ENCODE measurements around the gene BMP7.

The BMP7 gene

DNA sequence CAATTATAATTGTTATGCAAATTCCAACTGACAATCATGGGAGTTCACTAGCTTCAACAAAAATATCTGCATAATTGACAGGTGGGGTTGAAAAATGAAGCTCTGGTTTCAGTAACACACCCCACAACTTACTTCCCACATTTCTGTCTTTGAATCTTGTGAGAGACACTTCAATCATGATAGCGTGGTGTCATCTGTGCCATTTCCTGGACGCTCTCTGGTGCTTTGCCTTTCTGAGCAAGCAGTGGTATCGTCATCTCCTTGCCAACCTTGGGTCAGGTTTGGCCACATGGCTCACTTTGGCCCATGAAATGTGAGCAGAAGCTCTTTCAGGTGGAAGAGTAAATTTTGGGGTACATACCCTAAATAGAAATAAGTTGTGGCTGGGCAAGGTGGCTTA is 10.2 kb downstream of the BMP7 start:
- peaks cover 52% of the 10 kb centered on the region for H3K4me1 ChIP-seq (ENCODE audit: insufficient read depth, low read length)
- H3K36me3 ChIP-seq (ENCODE audit: insufficient read depth, low read length): no peaks in the 10 kb centered on the region
- no peaks in the 10 kb centered on the region for H3K9me3 ChIP-seq (ENCODE audit: control insufficient read depth, insufficient read depth, low read length)
- no peak overlapping the region for H3K9ac ChIP-seq (ENCODE audit: low read depth, low read length)

- Histone ChIP-seq H3K4me1 (ENCODE audit: insufficient read depth, low read length) (peaks cover 56% of the 10 kb centered on the region), H3K36me3 (ENCODE audit: insufficient read depth, low read length) (no peaks in the 10 kb centered on the region)
These were observed 11.3 kb downstream of the BMP7 start for GRCh38 chr20:57255183-57255582.

DNA sequence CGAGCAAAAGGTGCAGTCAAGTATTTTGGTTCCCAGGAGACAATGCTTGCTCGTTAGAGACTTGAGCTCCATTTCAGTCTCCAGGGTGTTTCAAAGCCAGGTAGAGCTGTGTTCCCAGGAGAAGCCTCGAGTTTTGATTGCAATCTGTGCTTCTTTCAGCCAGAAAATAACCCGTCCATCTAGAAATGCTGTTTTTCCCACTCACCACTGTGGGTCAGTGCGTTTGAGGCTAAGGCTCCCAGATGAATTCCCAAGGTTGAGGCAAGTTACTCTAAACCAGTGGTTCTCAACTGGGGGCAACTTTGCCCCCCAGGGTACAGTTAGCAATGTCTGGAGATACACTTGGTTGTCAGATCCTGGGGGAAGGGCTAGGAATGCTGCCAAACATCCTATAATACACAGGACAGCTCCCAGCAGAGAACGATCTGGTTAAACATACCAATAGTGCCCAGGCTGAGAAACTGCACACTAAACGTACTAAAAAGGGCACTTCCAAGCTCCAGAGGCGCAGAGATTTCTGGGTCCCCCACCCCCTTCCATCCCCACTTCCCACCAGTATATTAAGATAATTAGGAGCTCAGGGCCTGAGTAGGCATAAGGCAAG is 13.8 kb downstream of the BMP7 start:
- Histone ChIP-seq H3K36me3 (ENCODE audit: insufficient read depth, low read length) (no peaks in the 10 kb centered on the region), H3K9ac (ENCODE audit: low read depth, low read length) (no peak overlapping the region), H3K9me3 (ENCODE audit: control insufficient read depth, insufficient read depth, low read length) (no peaks in the 10 kb centered on the region), H3K4me1 (ENCODE audit: insufficient read depth, low read length) (peaks cover 33% of the 10 kb centered on the region)

More at GRCh38 chr20:57255183-57255582, 11.3 kb downstream of the BMP7 start:
- Histone ChIP-seq H3K9ac (ENCODE audit: low read depth, low read length) (no peak overlapping the region), H3K9me3 (ENCODE audit: control insufficient read depth, insufficient read depth, low read length) (no peaks in the 10 kb centered on the region)

DNA sequence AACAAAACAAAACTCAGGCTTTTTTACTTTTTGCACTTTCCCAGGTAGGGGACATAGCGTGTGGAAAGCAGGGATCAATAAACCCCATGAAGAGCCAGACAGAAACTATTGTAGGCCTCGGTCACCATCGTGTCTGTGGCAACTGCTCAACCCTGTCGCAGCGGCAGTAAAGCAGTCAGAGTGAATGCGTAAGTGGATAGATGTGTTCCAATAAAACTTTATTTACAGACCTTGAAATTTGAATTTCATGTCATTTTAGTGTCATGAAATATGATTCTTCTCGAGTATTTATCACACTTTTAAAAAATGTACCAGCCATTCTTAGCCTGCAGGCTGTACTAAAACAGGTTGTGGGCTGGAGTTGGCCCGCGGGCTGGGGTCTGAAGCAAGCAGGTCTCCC is 14.5 kb downstream of the BMP7 start:
- H3K9ac ChIP-seq (ENCODE audit: low read depth, low read length): no peak overlapping the region
- H3K36me3 ChIP-seq (ENCODE audit: insufficient read depth, low read length): no peaks in the 10 kb centered on the region
- peaks cover 30% of the 10 kb centered on the region for H3K4me1 ChIP-seq (ENCODE audit: insufficient read depth, low read length)
- H3K9me3 ChIP-seq (ENCODE audit: control insufficient read depth, insufficient read depth, low read length): no peaks in the 10 kb centered on the region

DNA sequence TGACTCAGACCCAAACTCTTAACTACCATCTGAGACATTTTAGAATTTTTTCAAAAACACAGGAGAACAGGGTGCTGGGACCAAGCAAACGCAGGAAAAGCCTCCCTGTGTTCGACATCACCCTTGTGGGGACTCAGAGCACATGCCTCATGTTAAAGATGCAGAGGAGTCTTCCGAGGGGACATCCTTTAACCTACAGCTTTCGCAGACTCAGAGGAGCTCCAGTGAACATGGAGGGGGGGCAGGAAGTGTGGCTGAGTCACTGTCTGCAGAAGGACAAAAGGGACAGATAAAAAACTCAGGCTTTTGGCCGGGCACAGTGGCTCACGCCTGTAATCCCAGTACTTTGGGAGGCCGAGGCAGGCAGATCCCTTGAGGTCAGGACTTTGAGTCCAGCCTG is 15.1 kb downstream of the BMP7 start:
- H3K9ac ChIP-seq (ENCODE audit: low read depth, low read length): no peak overlapping the region; the same call in 1 of the 2 replicates

DNA sequence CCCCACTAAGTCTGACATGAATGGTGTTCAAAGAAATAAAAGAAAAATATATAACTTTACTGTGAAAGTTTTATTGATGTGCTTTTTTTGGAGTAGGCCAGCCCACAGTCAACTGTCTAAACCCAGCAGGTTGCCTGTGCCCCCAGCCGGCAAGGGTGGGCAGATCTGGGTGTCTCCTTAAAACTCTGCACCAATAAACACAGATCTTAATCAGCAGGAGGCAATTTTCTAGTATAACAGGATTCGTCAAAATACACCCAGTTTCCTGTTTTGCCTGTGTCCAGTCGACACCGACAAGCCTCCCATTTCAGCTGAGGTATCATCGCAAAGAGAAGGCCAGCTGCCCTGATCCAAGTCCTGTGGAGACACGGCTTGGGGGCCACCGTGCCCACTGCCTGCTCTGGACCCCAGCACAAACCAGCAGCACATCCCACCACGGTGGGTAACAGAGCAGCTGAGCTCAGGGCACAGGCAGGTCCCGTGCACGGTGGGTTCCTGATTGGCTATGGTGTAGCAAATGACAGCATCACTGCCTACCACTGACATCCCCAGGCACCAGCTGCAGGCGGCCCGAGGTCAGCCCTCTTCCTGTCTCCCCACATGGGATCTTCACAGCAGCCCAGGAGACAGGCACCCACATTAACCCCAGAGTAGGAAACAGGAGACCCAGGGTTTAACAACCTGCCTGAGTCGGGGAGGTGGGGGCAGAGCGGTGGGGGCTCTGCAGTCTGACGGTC is 15.7 kb downstream of the BMP7 start:
- no peak overlapping the region; the same call in 1 of the 2 replicates for H3K9ac ChIP-seq (ENCODE audit: low read depth, low read length)
- H3K4me1 ChIP-seq (ENCODE audit: insufficient read depth, low read length): peaks cover 26% of the 10 kb centered on the region
- no peaks in the 10 kb centered on the region for H3K9me3 ChIP-seq (ENCODE audit: control insufficient read depth, insufficient read depth, low read length)
- H3K36me3 ChIP-seq (ENCODE audit: insufficient read depth, low read length): no peaks in the 10 kb centered on the region

More for the DNA sequence above, 15.1 kb downstream of the BMP7 start:
- Histone ChIP-seq H3K36me3 (ENCODE audit: insufficient read depth, low read length) (no peaks in the 10 kb centered on the region), H3K4me1 (ENCODE audit: insufficient read depth, low read length) (peaks cover 30% of the 10 kb centered on the region), H3K9me3 (ENCODE audit: control insufficient read depth, insufficient read depth, low read length) (no peaks in the 10 kb centered on the region)

DNA sequence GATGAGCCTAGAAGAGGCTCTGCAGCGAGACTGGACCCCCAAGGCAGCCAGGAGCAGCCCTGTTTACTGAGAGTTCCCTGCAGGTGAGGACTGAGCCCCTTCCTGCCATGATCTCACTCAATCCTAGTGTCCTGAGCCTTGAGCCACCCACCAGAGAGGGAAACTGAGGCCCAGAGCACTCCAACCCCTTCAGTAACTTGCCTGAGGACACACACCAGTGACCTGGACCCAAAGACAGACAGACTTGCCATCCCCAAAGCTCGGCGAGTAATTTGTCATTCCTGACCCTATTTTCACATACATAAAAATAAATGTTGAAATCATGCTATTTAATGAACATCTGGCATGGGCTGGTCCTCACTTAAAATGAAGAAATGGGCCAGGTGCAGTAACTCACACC is 16.7 kb downstream of the BMP7 start:
- Histone ChIP-seq H3K9ac (ENCODE audit: low read depth, low read length) (no peak overlapping the region), H3K36me3 (ENCODE audit: insufficient read depth, low read length) (no peaks in the 10 kb centered on the region), H3K9me3 (ENCODE audit: control insufficient read depth, insufficient read depth, low read length) (no peaks in the 10 kb centered on the region), H3K4me1 (ENCODE audit: insufficient read depth, low read length) (peaks cover 28% of the 10 kb centered on the region)

DNA sequence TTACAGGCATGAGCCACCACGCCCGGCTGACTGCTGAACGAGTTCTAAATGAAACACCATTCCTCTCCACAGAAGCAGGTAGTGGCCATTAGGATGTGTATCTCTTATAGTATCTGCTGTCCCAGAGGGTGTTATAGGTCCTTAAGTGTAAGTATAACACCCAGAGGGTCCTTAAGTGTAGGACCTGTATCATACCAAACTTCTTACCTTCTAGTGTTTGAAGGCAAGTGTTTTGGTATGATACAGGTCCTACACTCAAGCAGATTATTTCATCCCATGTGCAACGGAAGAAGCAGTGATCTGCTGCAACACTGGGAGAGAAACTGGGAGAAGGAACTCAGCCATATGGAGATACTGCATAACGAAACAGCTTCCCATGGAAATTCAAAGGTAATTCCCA is 17.4 kb downstream of the BMP7 start:
- H3K9ac ChIP-seq (ENCODE audit: low read depth, low read length): no peak overlapping the region
- H3K36me3 ChIP-seq (ENCODE audit: insufficient read depth, low read length): no peaks in the 10 kb centered on the region
- peaks cover 32% of the 10 kb centered on the region for H3K4me1 ChIP-seq (ENCODE audit: insufficient read depth, low read length)
- no peaks in the 10 kb centered on the region for H3K9me3 ChIP-seq (ENCODE audit: control insufficient read depth, insufficient read depth, low read length)

DNA sequence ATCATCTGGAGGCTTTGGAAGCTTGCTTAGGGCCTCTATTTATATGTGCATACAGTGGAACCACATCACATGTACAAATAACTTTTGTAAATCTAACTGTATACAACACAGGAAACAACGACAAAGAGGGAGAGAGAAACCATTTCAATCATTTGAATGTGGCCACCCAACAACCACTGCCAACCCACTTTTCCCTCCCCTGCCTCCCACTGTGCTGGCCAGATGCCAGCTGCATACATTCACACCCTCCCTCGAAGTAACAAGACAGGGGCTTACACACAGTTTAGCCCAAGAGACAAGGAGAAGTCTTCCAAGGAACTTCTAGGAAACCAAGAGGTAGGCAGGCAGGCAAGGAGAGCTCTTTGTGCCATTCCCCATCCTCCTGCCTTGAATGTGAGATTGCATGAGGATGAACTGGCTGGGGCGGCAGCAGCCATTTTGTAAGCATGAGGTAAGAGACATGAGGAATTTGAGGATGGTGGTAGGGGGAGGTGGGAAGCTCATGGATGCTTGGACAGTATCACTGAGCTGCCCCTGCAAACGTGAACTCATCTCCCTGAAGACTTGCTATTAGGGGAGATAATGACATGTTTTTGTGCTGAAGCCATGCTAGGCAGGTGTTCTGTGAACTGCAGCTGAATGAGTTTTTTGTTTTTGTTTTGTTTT is 18.2 kb downstream of the BMP7 start:
- no peaks in the 10 kb centered on the region for H3K9me3 ChIP-seq (ENCODE audit: control insufficient read depth, insufficient read depth, low read length)
- H3K36me3 ChIP-seq (ENCODE audit: insufficient read depth, low read length): no peaks in the 10 kb centered on the region
- peaks cover 36% of the 10 kb centered on the region for H3K4me1 ChIP-seq (ENCODE audit: insufficient read depth, low read length)
- H3K9ac ChIP-seq (ENCODE audit: low read depth, low read length): no peak overlapping the region

DNA sequence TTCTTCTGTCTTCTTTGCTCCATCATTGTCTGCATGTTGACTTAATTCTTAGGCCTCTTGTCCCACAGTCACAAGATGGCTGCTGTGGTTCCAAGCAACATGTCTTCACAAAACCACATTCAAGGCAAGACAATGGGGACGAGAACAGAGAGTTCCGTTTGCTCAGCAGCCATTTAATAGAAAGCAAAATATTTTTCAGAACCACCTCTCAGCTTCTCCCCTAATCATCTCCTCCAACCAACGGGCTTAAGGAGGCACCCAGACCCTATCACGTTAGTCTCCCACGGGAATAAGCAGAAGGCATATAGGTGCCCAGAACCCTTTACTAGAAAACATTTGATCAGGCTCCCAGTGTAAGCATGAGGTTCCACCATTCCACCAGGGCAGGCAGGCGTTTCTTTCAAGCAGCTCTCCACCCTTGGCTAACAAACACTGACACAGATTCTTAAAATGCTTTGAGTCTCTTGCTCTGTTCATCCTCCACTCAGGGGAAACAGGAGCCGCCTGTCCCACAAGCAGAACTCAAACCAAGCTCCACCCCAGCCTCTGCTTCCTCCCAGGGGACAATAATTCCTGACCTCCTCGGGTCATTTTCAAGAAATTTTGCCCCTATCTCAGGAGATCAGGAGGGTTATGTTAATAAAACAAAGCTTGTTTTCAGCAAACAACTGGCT is 19.0 kb downstream of the BMP7 start:
- H3K36me3 ChIP-seq (ENCODE audit: insufficient read depth, low read length): no peaks in the 10 kb centered on the region
- no peak overlapping the region for H3K9ac ChIP-seq (ENCODE audit: low read depth, low read length)
- peaks cover 31% of the 10 kb centered on the region for H3K4me1 ChIP-seq (ENCODE audit: insufficient read depth, low read length)
- H3K9me3 ChIP-seq (ENCODE audit: control insufficient read depth, insufficient read depth, low read length): no peaks in the 10 kb centered on the region

DNA sequence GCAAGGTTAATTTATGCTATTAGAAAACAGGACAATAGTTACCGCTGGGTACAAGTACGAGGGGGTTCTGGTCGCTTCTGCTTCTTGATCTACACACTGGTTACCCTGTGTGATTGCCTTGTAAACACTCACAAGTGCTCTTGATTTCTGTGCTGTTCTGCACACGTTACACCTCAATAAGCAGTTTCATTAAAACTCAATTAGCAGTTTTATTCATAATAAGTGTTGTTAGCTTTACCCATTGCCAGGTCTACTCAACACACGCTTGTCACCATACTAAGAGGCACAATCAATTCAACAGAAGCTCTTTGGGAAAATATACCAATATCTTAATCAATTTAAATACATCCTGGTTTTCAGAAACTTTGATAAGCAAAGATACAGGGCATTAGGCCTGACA is 20.4 kb downstream of the BMP7 start:
- Histone ChIP-seq H3K9ac (ENCODE audit: low read depth, low read length) (no peak overlapping the region), H3K4me1 (ENCODE audit: insufficient read depth, low read length) (peaks cover 17% of the 10 kb centered on the region), H3K9me3 (ENCODE audit: control insufficient read depth, insufficient read depth, low read length) (no peaks in the 10 kb centered on the region), H3K36me3 (ENCODE audit: insufficient read depth, low read length) (no peaks in the 10 kb centered on the region)

- Histone ChIP-seq H3K4me1 (ENCODE audit: insufficient read depth, low read length) (peaks cover 12% of the 10 kb centered on the region), H3K9me3 (ENCODE audit: control insufficient read depth, insufficient read depth, low read length) (no peaks in the 10 kb centered on the region), H3K36me3 (ENCODE audit: insufficient read depth, low read length) (no peaks in the 10 kb centered on the region), H3K9ac (ENCODE audit: low read depth, low read length) (no peak overlapping the region)
These were observed 21.7 kb downstream of the BMP7 start for GRCh38 chr20:57244627-57245214.

GRCh38 chr20:57244221-57244585 is 22.2 kb downstream of the BMP7 start:
- Histone ChIP-seq H3K4me1 (ENCODE audit: insufficient read depth, low read length) (peaks cover 12% of the 10 kb centered on the region), H3K36me3 (ENCODE audit: insufficient read depth, low read length) (no peaks in the 10 kb centered on the region), H3K9ac (ENCODE audit: low read depth, low read length) (no peak overlapping the region), H3K9me3 (ENCODE audit: control insufficient read depth, insufficient read depth, low read length) (0 out of 2 replicates have a peak, but pooled peaks cover 3% of the 10 kb centered on the region)

- Histone ChIP-seq H3K9me3 (ENCODE audit: control insufficient read depth, insufficient read depth, low read length) (0 out of 2 replicates have a peak, but pooled peaks cover 4% of the 10 kb centered on the region), H3K36me3 (ENCODE audit: insufficient read depth, low read length) (no peaks in the 10 kb centered on the region), H3K4me1 (ENCODE audit: insufficient read depth, low read length) (peaks cover 12% of the 10 kb centered on the region), H3K9ac (ENCODE audit: low read depth, low read length) (no peak overlapping the region)
These were observed 22.8 kb downstream of the BMP7 start for GRCh38 chr20:57243480-57244220.

Data from ES-I3 (cell line).